ENCODE measurements around the gene OPALIN. TPM values are rescaled to one million over a fixed set of nuclear protein-coding genes. Genes with fewer than 3 reads are reported as not detected.
"Not testable (repeated sequence)": the region's sequence is repeated elsewhere in the genome, so short reads cannot be mapped to it uniquely, and the experiment has no call there.

Gene OPALIN
- polyA plus RNA-seq, 1 of the 3 experiments (the other 2 are of a cell fraction): not detected

GRCh38 chr10:96309628-96310320, 49.0 kb downstream of the OPALIN start:
- DNase-seq: no peak
- Histone ChIP-seq H3K9me2 (no peaks in the 10 kb centered on the region), H3K9me3 (no peaks in the 10 kb centered on the region), H3K27ac (ENCODE audit: low read depth in 2 of 2, low read length in 1 of 2) (no peak overlapping the region), H3K4me3 (ENCODE audit: low read depth in 2 of 2, low read length in 1 of 2) (no peak overlapping the region), H3K36me3 (replicated peaks in 1 of 2; ENCODE audit: control insufficient read depth in 1 of 2, insufficient read depth in 2 of 2, low read length in 1 of 2) (no peaks in the 10 kb centered on the region), H3K79me2 (ENCODE audit: insufficient read depth) (no peaks in the 10 kb centered on the region), H2AFZ (ENCODE audit: low read depth) (no peak overlapping the region), H4K20me1 (ENCODE audit: insufficient read depth) (no peaks in the 10 kb centered on the region), H3K4me2 (no peak overlapping the region), H3K4me1 (ENCODE audit: control insufficient read depth in 1 of 2, insufficient read depth in 2 of 2, low read depth in 1 of 2, low read length in 1 of 2) (no peaks in the 10 kb centered on the region), H3K9ac (no peak overlapping the region), H3K27me3 (ENCODE audit: insufficient read depth) (no peaks in the 10 kb centered on the region; the same call in 1 of the 2 replicates), H3F3A (replicated peaks; ENCODE audit: insufficient read depth) (no peaks in the 10 kb centered on the region)
- ChIA-PET CTCF (interaction anchor here (1.1 to 3.9 kb wide), 5 partner anchors 10 to 294 kb away, joined by 3 to 15 read pairs (median 3); no protein-coding TSS in a partner anchor), POLR2A (no interaction called here)
- no peak for TF ChIP-seq CTCF (IDR thresholded peaks at IDR 0.05)
- TF ChIP-seq RXRA (IDR thresholded peaks at IDR 0.05; ENCODE audit: borderline replicate concordance, low read depth): no peak
- no peak for TF ChIP-seq TAF1 (IDR thresholded peaks at IDR 0.05; ENCODE audit: borderline replicate concordance, low read depth, low read length)
- no peak for TF ChIP-seq TCF12 (IDR thresholded peaks at IDR 0.05)
- TF ChIP-seq, protein P1, sequence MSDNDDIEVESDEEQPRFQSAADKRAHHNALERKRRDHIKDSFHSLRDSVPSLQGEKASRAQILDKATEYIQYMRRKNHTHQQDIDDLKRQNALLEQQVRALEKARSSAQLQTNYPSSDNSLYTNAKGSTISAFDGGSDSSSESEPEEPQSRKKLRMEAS (IDR thresholded peaks at IDR 0.05; ENCODE audit: low read depth): no peak
- no peak for TF ChIP-seq CHD2 (IDR thresholded peaks at IDR 0.05; ENCODE audit: low read length, partially characterized antibody)
- no peak for TF ChIP-seq GATA2 (CRISPR knock-in tag; IDR thresholded peaks at IDR 0.05)
- WGBS (ENCODE audit: low lambda C conversion rate): 34% methylated on average over 3 of the region's 3 CpGs

DNA sequence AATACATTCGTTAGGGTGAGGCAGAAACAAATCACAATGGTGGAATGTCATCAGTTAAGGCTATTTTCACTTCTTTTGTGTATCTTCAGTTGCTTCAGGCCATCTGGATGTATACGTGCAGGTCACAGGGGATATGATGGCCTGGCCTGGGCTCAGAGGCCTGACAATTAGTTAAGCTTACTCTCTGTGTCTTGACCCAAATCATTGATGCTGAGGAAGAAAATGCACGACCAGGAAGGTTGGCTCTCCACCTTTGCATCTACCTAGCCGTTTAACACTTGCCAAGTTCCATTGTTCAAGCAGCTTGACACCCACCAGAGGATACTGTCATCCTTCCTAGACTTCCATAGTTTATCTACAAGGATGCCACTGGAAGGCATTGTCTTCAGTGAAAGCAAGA, 49.9 kb downstream of the OPALIN start:
- H3K27me3 ChIP-seq (ENCODE audit: insufficient read depth); DNase-seq; H3K4me2 ChIP-seq; H3K4me3 ChIP-seq (ENCODE audit: low read depth in 2 of 2, low read length in 1 of 2); H3K4me1 ChIP-seq (ENCODE audit: control insufficient read depth in 1 of 2, insufficient read depth in 2 of 2, low read depth in 1 of 2, low read length in 1 of 2); H3K36me3 ChIP-seq (replicated peaks in 1 of 2; ENCODE audit: control insufficient read depth in 1 of 2, insufficient read depth in 2 of 2, low read length in 1 of 2); H3K79me2 ChIP-seq (ENCODE audit: insufficient read depth); POLR2A ChIA-PET; H2AFZ ChIP-seq (ENCODE audit: low read depth); H3K9me3 ChIP-seq; H3K9ac ChIP-seq; H3F3A ChIP-seq (replicated peaks; ENCODE audit: insufficient read depth); H3K9me2 ChIP-seq; H4K20me1 ChIP-seq (ENCODE audit: insufficient read depth); H3K27ac ChIP-seq (ENCODE audit: low read depth in 2 of 2, low read length in 1 of 2): not testable (repeated sequence)
- CTCF ChIA-PET: interaction anchor here (1.0 to 5.0 kb wide), 4 partner anchors 15 to 293 kb away, joined by 3 to 17 read pairs (median 11); no protein-coding TSS in a partner anchor
- WGBS (ENCODE audit: low lambda C conversion rate): 12% methylated on average over 4 of the region's 4 CpGs

- H3K36me3 ChIP-seq (replicated peaks in 1 of 2; ENCODE audit: control insufficient read depth in 1 of 2, insufficient read depth in 2 of 2, low read length in 1 of 2): no peaks in the 10 kb centered on the region
- H3K79me2 ChIP-seq (ENCODE audit: insufficient read depth): no peaks in the 10 kb centered on the region
- no peak overlapping the region for H3K27ac ChIP-seq (ENCODE audit: low read depth in 2 of 2, low read length in 1 of 2)
- no peaks in the 10 kb centered on the region for H3K9me2 ChIP-seq
- CTCF ChIA-PET: interaction anchor here (5.0 kb wide), 1 partner anchor 28 kb away, joined by 17 read pairs; no protein-coding TSS in a partner anchor
- no peak overlapping the region for H3K4me2 ChIP-seq
- H3K9ac ChIP-seq: no peak overlapping the region
- no peaks in the 10 kb centered on the region for H3F3A ChIP-seq (replicated peaks; ENCODE audit: insufficient read depth)
- 78% methylated on average over 8 of the region's 8 CpGs for WGBS (ENCODE audit: low lambda C conversion rate)
- no peaks in the 10 kb centered on the region for H3K4me1 ChIP-seq (ENCODE audit: control insufficient read depth in 1 of 2, insufficient read depth in 2 of 2, low read depth in 1 of 2, low read length in 1 of 2)
- DNase-seq: no peak
- H3K4me3 ChIP-seq (ENCODE audit: low read depth in 2 of 2, low read length in 1 of 2): no peak overlapping the region
- H3K27me3 ChIP-seq (ENCODE audit: insufficient read depth): no peaks in the 10 kb centered on the region
- POLR2A ChIA-PET: no interaction called here
- no peaks in the 10 kb centered on the region for H4K20me1 ChIP-seq (ENCODE audit: insufficient read depth)
- H2AFZ ChIP-seq (ENCODE audit: low read depth): no peak overlapping the region
- H3K9me3 ChIP-seq: no peaks in the 10 kb centered on the region
- TF ChIP-seq JUND (IDR thresholded peaks at IDR 0.05): no peak
- no peak for TF ChIP-seq NFIC (IDR thresholded peaks at IDR 0.05; ENCODE audit: borderline replicate concordance)
- TF ChIP-seq RCOR1 (IDR thresholded peaks at IDR 0.05; ENCODE audit: low read length): no peak
- TF ChIP-seq EZH2phosphoT487 (IDR thresholded peaks at IDR 0.05; ENCODE audit: borderline replicate concordance, low read depth): no peak
- no peak for TF ChIP-seq USF2 (IDR thresholded peaks at IDR 0.05; ENCODE audit: borderline replicate concordance, low read depth, low read length)
- TF ChIP-seq RFX5 (IDR thresholded peaks at IDR 0.05; ENCODE audit: low read length): no peak
- TF ChIP-seq, protein P2, sequence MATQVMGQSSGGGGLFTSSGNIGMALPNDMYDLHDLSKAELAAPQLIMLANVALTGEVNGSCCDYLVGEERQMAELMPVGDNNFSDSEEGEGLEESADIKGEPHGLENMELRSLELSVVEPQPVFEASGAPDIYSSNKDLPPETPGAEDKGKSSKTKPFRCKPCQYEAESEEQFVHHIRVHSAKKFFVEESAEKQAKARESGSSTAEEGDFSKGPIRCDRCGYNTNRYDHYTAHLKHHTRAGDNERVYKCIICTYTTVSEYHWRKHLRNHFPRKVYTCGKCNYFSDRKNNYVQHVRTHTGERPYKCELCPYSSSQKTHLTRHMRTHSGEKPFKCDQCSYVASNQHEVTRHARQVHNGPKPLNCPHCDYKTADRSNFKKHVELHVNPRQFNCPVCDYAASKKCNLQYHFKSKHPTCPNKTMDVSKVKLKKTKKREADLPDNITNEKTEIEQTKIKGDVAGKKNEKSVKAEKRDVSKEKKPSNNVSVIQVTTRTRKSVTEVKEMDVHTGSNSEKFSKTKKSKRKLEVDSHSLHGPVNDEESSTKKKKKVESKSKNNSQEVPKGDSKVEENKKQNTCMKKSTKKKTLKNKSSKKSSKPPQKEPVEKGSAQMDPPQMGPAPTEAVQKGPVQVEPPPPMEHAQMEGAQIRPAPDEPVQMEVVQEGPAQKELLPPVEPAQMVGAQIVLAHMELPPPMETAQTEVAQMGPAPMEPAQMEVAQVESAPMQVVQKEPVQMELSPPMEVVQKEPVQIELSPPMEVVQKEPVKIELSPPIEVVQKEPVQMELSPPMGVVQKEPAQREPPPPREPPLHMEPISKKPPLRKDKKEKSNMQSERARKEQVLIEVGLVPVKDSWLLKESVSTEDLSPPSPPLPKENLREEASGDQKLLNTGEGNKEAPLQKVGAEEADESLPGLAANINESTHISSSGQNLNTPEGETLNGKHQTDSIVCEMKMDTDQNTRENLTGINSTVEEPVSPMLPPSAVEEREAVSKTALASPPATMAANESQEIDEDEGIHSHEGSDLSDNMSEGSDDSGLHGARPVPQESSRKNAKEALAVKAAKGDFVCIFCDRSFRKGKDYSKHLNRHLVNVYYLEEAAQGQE (IDR thresholded peaks at IDR 0.05; ENCODE audit: low read depth, low read length): no peak
Observed at GRCh38 chr10:96306516-96306915, 52.3 kb downstream of the OPALIN start.
